K562 (cell line): ENCODE measurements around the gene THSD8. TPM values are rescaled to one million over a fixed set of nuclear protein-coding genes. Genes with fewer than 3 reads are reported as not detected.

Source experiments
- ATAC-seq: fragments of 200-7000 bp; cut with Tn5 transposase; 3 replicates; pipeline ENCODE4 v1.9.1; 2020; ENCODE audit warnings: moderate library complexity
- BruUV-seq: library from RNA; stranded (reverse); fragments of 400-500 nt; replicated peaks from 2 replicates; lab custom pipeline; 2021; lab: Mats Ljungman, UMichigan
- CTCF ChIA-PET: fragments of 300-600 bp; formaldehyde crosslinking; extraction: SDS; loops from one replicate; lab custom pipeline; 2021; ENCODE audit warnings: low intra/inter-chr PET ratio; lab: Yijun Ruan, JAX
- POLR2A ChIA-PET: fragments of 300-600, 350-650 bp; sonication (Branson Sonifier 250); formaldehyde crosslinking; extraction: SDS; loops from one replicate; lab custom pipeline; 2021; ENCODE audit warnings: antibody characterized with exemption, inconsistent platforms; lab: Yijun Ruan, JAX
- DNase-seq, 4 experiments: peaks; one replicate each; pipeline versions ENCODE4 v3.0.0 to v3.0.0-alpha.2; 2011 to 2018; ENCODE audit warnings: low spot score in 3 of 4, mixed read lengths in 3 of 4; ENCODE audit errors: extremely low read depth in 1 of 4
- FAIRE-seq: peaks from 2 replicates; lab custom pipeline; 2011; peaks lifted over from hg19 to GRCh38; lab: Jason Lieb, UNC
- H2AFZ ChIP-seq: 2 replicates; pipeline ENCODE4 v1.6.0; 2011; ENCODE audit warnings: low read depth, low read length, control low read depth, inconsistent platforms
- H3K27ac ChIP-seq: fragments of 200-600 bp; 3 replicates; pipeline ENCODE4 v1.8.0; 2011; ENCODE audit warnings: low read depth, mild to moderate bottlenecking, control low read depth, inconsistent platforms, low read length, moderate library complexity, mixed read lengths; ENCODE audit errors: extremely low read depth
- H3K27me3 ChIP-seq, 2 experiments: fragments of 300-600 bp in 1 of 2; 2 replicates in 1 of 2; 3 replicates in 1 of 2; pipeline versions ENCODE4 v1.6.0 to v1.8.0; 2011; ENCODE audit warnings: inconsistent platforms in 2 of 2, low read length in 2 of 2, mild to moderate bottlenecking in 1 of 2, mixed read lengths in 1 of 2, moderate library complexity in 1 of 2; ENCODE audit not compliant: control insufficient read depth in 2 of 2, insufficient read depth in 2 of 2
- H3K36me3 ChIP-seq: fragments of 300-600 bp; 3 replicates; pipeline ENCODE4 v1.8.0; 2011; ENCODE audit warnings: mild to moderate bottlenecking, low read length, inconsistent platforms; ENCODE audit not compliant: control insufficient read depth, insufficient read depth
- H3K4me1 ChIP-seq, 2 experiments: fragments of 200-600 bp in 1 of 2; replicated peaks in 1 of 2; 2 replicates in 1 of 2; 3 replicates in 1 of 2; pipeline versions ENCODE4 v1.5.1 to v1.8.0; 2011; ENCODE audit warnings: inconsistent platforms in 2 of 2, low read length in 2 of 2, mild to moderate bottlenecking in 1 of 2, mixed read lengths in 1 of 2, moderate library complexity in 1 of 2; ENCODE audit not compliant: control insufficient read depth in 2 of 2, insufficient read depth in 2 of 2
- H3K4me2 ChIP-seq: 2 replicates; pipeline ENCODE4 v1.6.1; 2011; ENCODE audit warnings: low read length, control low read depth, inconsistent platforms, mixed read lengths; ENCODE audit not compliant: insufficient read depth
- H3K4me3 ChIP-seq: fragments of 200-600 bp; sonication (generic), shearing (Covaris generic); 2 replicates; pipeline ENCODE4 v1.5.1; 2016; ENCODE audit warnings: control low read depth, inconsistent platforms
- H3K79me2 ChIP-seq: fragments of 200-600 bp; 3 replicates; pipeline ENCODE4 v1.8.0; 2011; ENCODE audit warnings: low read length, inconsistent platforms; ENCODE audit not compliant: control insufficient read depth, insufficient read depth
- H3K9ac ChIP-seq, 2 experiments: 2 replicates each; pipeline versions ENCODE4 v1.6.0 to v1.6.1; 2011; ENCODE audit warnings: low read depth in 2 of 2, low read length in 2 of 2, control low read depth in 1 of 2, inconsistent platforms in 1 of 2, mild to moderate bottlenecking in 1 of 2, mixed read lengths in 1 of 2; ENCODE audit not compliant: insufficient read depth in 1 of 2
- H3K9me1 ChIP-seq: one replicate; pipeline ENCODE4 v1.6.0; 2011; ENCODE audit warnings: inconsistent platforms, mild to moderate bottlenecking, low read length, moderate library complexity; ENCODE audit not compliant: control insufficient read depth, insufficient read depth
- H3K9me3 ChIP-seq: replicated peaks from 2 replicates; pipeline ENCODE4 v1.5.1; 2011; ENCODE audit warnings: low read depth, low read length, inconsistent platforms; ENCODE audit not compliant: control insufficient read depth, insufficient read depth
- H4K20me1 ChIP-seq: replicated peaks from 2 replicates; pipeline ENCODE4 v1.6.1; 2011; ENCODE audit warnings: low read length, inconsistent platforms, mixed read lengths; ENCODE audit not compliant: control insufficient read depth, insufficient read depth
- CAMTA2 ChIP-seq: fragments of 250-450 bp; sonication (Bioruptor Pico); conservative IDR thresholded peaks from 2 replicates; pipeline ENCODE4 v1.5.1; 2022
- PTRF ChIP-seq: fragments of 450-650 bp; IDR thresholded peaks from 2 replicates; pipeline ENCODE4 v1.6.1; 2016; ENCODE audit warnings: mild to moderate bottlenecking, missing genetic modification characterization, missing compliant biosample characterization
- SMAD2 ChIP-seq: fragments of 150-350 bp; IDR thresholded peaks from 2 replicates; pipeline ENCODE4 v1.6.1; 2014; ENCODE audit warnings: low read depth, mild to moderate bottlenecking, low read length
- SMARCC2 ChIP-seq: fragments of 450-650 bp; IDR thresholded peaks from 2 replicates; pipeline ENCODE4 v1.6.1; 2017; ENCODE audit warnings: antibody characterized with exemption, moderate library complexity, mild to moderate bottlenecking, low read depth
- SOX6 ChIP-seq: fragments of 450-650 bp; IDR thresholded peaks from 2 replicates; pipeline ENCODE4 v1.6.1; 2014; ENCODE audit warnings: mild to moderate bottlenecking
- ZBTB7A ChIP-seq: IDR thresholded peaks from 2 replicates; pipeline ENCODE4 v1.6.1; 2011; ENCODE audit warnings: low read depth, mild to moderate bottlenecking, low read length, moderate library complexity, borderline replicate concordance; ENCODE audit not compliant: control insufficient read depth
- ZNF232 ChIP-seq: sonication (generic); formaldehyde crosslinking; IDR thresholded peaks from 2 replicates; pipeline ENCODE4 v1.8.0; 2022; ENCODE audit warnings: mild to moderate bottlenecking, missing genetic modification reagents
- ZNF316 ChIP-seq: fragments of 450-650 bp; IDR thresholded peaks from 2 replicates; pipeline ENCODE4 v1.6.1; 2016
- ZNF41 ChIP-seq: fragments of 250-450 bp; sonication (Bioruptor Pico); conservative IDR thresholded peaks from 2 replicates; pipeline ENCODE4 v1.4.0; 2020; ENCODE audit warnings: mild to moderate bottlenecking
- WGBS: fragments of 100-300 bp; shearing (Covaris generic); methylation state at CpG from one replicate; pipeline ENCODE4 v1.1.6; 2016; ENCODE audit warnings: low coverage, mixed read lengths; ENCODE audit not compliant: insufficient coverage; ENCODE audit errors: missing lambda C conversion rate; 5-methylcytosine and 5-hydroxymethylcytosine counted together
- in situ Hi-C: fragments of 300-500 bp; cut with MboI; formaldehyde crosslinking; loops from 4 replicates; pipeline ENCODE4 v1.15.0; 2018; ENCODE audit warnings: inconsistent platforms, mixed read lengths
- intact Hi-C: fragments of 100-400 bp; cut with micrococcal nuclease; formaldehyde crosslinking; loops from 2 replicates; pipeline ENCODE4 v1.14.2; 2022
- polyA plus RNA-seq, 8 experiments: library from polyadenylated mRNA; depleted of rRNA in 4 of 8; stranded (reverse) in 5 of 8; unstranded in 3 of 8; fragments of >200 nt; fragmentation: Nextera tagmentation in 2 of 8; fragmentation: Illumina TruSeq in 1 of 8; extraction: Ambion mirVana in 2 of 8; extraction: Trizol in 1 of 8; gene quantifications; 2 replicates each; pipeline versions ENCODE4 v1.2.1 to v1.2.3, GENCODE V29; 2011 to 2014; ENCODE audit warnings: inconsistent platforms in 1 of 8, missing spikeins in 1 of 8
- total RNA-seq, 7 experiments: library from RNA; depleted of rRNA in 6 of 7; stranded (reverse); fragments of >200 nt in 6 of 7; fragmentation: Illumina TruSeq in 2 of 7; extraction: Trizol in 2 of 7; gene quantifications; 2 replicates each; pipeline versions ENCODE4 v1.2.1 to v1.2.3, GENCODE V29; 2011 to 2021; ENCODE audit warnings: low replicate concordance in 1 of 7
- TF ChIP-seq, protein P1 (sequence below): fragments of 450-650 bp; IDR thresholded peaks from 2 replicates; pipeline ENCODE4 v1.6.1; 2016; ENCODE audit warnings: low read depth

Gene THSD8
- total and polyA plus RNA-seq, 9 of the 15 experiments (the other 6 are each of a cell fraction or from before 2014, with no cell fraction given), result 8.4 to 42.4 (median 19.9) TPM; not detected in 2

DNA sequence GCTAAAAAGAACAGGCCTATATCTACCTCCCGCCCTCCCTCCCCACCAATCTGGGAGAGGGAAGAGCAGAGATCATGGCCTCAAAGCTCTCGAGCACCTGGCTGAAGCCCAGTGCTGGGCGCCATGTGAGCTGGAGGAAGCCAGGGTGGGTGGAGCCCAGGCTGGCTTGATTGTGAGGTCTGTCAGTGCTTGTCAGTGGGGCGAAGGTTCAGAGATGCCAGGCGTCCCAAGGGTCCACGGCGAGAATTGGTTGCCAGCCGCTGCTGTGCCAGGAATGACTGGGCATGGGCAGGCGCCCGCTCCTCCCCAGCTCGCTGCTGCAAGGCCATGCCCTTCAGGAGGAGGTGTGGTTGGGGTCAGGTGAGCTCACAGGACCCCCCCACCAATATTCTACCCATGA lies 38.8 kb upstream of the THSD8 start:
- no peak overlapping the region for H3K27ac ChIP-seq
- H3K27me3 ChIP-seq, result no peaks in the 10 kb centered on the region
- in situ Hi-C loops, result no loop called here
- TF ChIP-seq SOX6 (no peak), ZNF232 (no peak), SMARCC2 (no peak), ZNF316 (no peak), ZNF41 (no peak), SMAD2 (no peak), ZBTB7A (no peak), CAMTA2 (no peak), PTRF (tag) (no peak)
- TF ChIP-seq, protein P1, sequence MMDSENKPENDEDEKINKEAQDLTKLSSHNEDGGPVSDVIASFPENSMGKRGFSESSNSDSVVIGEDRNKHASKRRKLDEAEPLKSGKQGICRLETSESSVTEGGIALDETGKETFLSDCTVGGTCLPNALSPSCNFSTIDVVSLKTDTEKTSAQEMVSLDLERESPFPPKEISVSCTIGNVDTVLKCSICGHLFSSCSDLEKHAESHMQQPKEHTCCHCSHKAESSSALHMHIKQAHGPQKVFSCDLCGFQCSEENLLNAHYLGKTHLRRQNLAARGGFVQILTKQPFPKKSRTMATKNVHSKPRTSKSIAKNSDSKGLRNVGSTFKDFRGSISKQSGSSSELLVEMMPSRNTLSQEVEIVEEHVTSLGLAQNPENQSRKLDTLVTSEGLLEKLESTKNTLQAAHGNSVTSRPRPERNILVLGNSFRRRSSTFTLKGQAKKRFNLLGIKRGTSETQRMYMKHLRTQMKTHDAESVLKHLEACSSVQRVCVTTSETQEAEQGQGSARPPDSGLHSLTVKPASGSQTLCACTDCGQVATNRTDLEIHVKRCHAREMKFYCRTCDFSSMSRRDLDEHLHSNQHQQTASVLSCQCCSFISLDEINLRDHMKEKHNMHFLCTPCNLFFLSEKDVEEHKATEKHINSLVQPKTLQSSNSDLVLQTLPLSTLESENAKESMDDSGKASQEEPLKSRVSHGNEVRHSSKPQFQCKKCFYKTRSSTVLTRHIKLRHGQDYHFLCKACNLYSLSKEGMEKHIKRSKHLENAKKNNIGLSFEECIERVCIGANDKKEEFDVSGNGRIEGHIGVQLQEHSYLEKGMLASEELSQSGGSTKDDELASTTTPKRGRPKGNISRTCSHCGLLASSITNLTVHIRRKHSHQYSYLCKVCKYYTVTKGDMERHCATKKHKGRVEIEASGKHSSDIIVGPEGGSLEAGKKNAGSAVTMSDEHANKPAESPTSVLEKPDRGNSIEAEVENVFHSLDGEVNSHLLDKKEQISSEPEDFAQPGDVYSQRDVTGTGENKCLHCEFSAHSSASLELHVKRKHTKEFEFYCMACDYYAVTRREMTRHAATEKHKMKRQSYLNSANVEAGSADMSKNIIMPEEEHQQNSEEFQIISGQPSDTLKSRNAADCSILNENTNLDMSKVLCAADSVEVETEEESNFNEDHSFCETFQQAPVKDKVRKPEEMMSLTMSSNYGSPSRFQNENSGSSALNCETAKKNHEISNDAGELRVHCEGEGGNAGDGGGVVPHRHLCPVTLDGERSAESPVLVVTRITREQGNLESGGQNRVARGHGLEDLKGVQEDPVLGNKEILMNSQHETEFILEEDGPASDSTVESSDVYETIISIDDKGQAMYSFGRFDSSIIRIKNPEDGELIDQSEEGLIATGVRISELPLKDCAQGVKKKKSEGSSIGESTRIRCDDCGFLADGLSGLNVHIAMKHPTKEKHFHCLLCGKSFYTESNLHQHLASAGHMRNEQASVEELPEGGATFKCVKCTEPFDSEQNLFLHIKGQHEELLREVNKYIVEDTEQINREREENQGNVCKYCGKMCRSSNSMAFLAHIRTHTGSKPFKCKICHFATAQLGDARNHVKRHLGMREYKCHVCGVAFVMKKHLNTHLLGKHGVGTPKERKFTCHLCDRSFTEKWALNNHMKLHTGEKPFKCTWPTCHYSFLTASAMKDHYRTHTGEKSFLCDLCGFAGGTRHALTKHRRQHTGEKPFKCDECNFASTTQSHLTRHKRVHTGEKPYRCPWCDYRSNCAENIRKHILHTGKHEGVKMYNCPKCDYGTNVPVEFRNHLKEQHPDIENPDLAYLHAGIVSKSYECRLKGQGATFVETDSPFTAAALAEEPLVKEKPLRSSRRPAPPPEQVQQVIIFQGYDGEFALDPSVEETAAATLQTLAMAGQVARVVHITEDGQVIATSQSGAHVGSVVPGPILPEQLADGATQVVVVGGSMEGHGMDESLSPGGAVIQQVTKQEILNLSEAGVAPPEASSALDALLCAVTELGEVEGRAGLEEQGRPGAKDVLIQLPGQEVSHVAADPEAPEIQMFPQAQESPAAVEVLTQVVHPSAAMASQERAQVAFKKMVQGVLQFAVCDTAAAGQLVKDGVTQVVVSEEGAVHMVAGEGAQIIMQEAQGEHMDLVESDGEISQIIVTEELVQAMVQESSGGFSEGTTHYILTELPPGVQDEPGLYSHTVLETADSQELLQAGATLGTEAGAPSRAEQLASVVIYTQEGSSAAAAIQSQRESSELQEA, result no peak
- 89% methylated on average over 11 of the region's 11 CpGs for WGBS
- ATAC-seq (no peak), DNase-seq (no peak), FAIRE-seq (no peak)
- no peak overlapping the region for H3K9ac ChIP-seq
- intact Hi-C loops, result no loop called here
- no peaks in the 10 kb centered on the region for H3K9me3 ChIP-seq
- no peaks in the 10 kb centered on the region for H3K79me2 ChIP-seq
- peaks cover 3 to 37% of the 10 kb centered on the region in 2 experiments; a peak in 3 of 5 replicates for H3K4me1 ChIP-seq
- H3K36me3 ChIP-seq, result peaks cover 6% of the 10 kb centered on the region; the same call in 1 of the 3 replicates
- H3K9me1 ChIP-seq, result no peaks in the 10 kb centered on the region
- BruUV-seq, result no TSS peak
- H2AFZ ChIP-seq, result no peak overlapping the region
- H3K4me3 ChIP-seq, result no peak overlapping the region
- ChIA-PET POLR2A (interaction anchor here (0.6 to 1.1 kb wide), 3 partner anchors 13 to 39 kb away, joined by 3 read pairs; no protein-coding TSS in a partner anchor), CTCF (no interaction called here)
- no peak overlapping the region for H3K4me2 ChIP-seq
- no peaks in the 10 kb centered on the region for H4K20me1 ChIP-seq
